SH-SY5Y (cell line): ENCODE measurements around the gene CAPN14.

Source experiments
- GATA2 ChIP-seq: IDR thresholded peaks from 2 replicates; pipeline ENCODE4 v1.6.1; 2011; ENCODE audit warnings: mild to moderate bottlenecking, low read depth, low read length
- GATA3 ChIP-seq: IDR thresholded peaks from 2 replicates; pipeline ENCODE4 v1.6.1; 2011; ENCODE audit warnings: low read depth, mild to moderate bottlenecking, low read length, moderate library complexity

DNA sequence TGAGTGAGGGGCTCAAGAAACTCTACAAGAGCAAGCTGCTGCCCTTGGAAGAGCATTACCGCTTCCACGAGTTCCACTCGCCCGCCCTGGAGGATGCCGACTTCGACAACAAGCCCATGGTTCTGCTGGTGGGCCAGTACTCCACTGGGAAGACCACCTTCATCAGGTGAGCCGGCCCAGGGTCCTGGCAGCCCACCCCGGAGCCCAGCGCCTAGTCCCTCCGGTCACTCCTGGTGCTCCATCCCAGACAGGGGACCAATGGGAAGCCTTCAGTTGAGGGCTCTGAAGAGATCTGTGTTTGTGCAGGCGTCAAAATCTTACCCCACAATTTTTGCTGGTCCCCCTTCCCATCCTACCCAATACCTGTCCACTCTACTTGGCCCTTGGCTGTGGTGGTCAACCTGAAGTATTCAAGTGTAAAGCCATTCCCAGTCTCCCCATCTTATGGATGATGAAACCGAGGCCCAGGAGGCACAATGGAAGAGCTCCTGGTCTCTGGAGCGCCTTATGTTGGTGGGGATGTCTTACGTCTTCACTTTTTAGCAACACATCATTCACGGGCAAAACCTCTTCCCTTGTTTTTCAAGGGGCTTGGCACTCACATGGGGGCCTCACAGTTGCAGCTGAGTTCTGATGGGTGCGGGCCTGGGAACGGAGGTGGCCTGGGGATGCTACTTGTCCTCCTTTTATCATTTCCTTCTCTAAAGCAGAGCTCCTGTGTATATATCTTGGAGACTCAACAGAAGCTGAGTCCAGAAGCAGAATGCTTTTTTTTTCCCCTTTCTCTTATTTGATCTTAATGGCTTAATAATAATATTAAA, 17.6 kb upstream of the CAPN14 start:
- TF ChIP-seq GATA2 (no peak), GATA3 (no peak)
